GM21528 (cell line): ENCODE data around the gene AP5Z1.
A peak's percentile ranks its signal among the peaks of the same experiment; 100 is the strongest.
"Not testable (repeated sequence)": the region's sequence is repeated elsewhere in the genome, so short reads cannot be mapped to it uniquely, and the experiment has no call there.

Experiments
- ATAC-seq: cut with Tn5 transposase; IDR thresholded peaks from one replicate; pipeline ENCODE4 v1.9.1; 2021; ENCODE audit warnings: mild to moderate bottlenecking, moderate library complexity; ENCODE audit not compliant: unreplicated experiment, low FRiP score

Gene AP5Z1

GRCh38 chr7:4787541-4787940 lies 12.1 kb downstream of the AP5Z1 start:
- no peak for ATAC-seq

- ATAC-seq, result no peak
Measured at GRCh38 chr7:4787947-4788626, 12.7 kb downstream of the AP5Z1 start.

GRCh38 chr7:4788627-4789189 lies 13.3 kb downstream of the AP5Z1 start:
- no peak for ATAC-seq

GRCh38 chr7:4789194-4790077 lies 14.0 kb downstream of the AP5Z1 start:
- no peak for ATAC-seq

GRCh38 chr7:4790078-4790465 lies 14.6 kb downstream of the AP5Z1 start:
- no peak for ATAC-seq

- ATAC-seq, result no peak
Measured at GRCh38 chr7:4790516-4790991, 15.1 kb downstream of the AP5Z1 start.

GRCh38 chr7:4791101-4791737 lies 15.8 kb downstream of the AP5Z1 start:
- ATAC-seq, result no peak

GRCh38 chr7:4791738-4792536 lies 16.5 kb downstream of the AP5Z1 start:
- ATAC-seq, result no peak

GRCh38 chr7:4792537-4793126 lies 17.2 kb downstream of the AP5Z1 start:
- no peak for ATAC-seq

GRCh38 chr7:4793385-4793993 lies 18.1 kb downstream of the AP5Z1 start:
- not testable (repeated sequence) for ATAC-seq

- not testable (repeated sequence) for ATAC-seq
Measured at GRCh38 chr7:4794171-4794570, 18.7 kb downstream of the AP5Z1 start.

GRCh38 chr7:4794591-4795350 lies 19.3 kb downstream of the AP5Z1 start:
- no peak for ATAC-seq

GRCh38 chr7:4796453-4796852 lies 21.0 kb downstream of the AP5Z1 start:
- no peak for ATAC-seq

- ATAC-seq, result peak; percentile 63
Measured at GRCh38 chr7:4797858-4798705, 22.7 kb downstream of the AP5Z1 start.

- no peak for ATAC-seq
Measured at GRCh38 chr7:4798706-4799235, 23.3 kb downstream of the AP5Z1 start.

GRCh38 chr7:4799508-4800268 lies 24.3 kb downstream of the AP5Z1 start:
- ATAC-seq, result no peak

GRCh38 chr7:4800487-4800886 lies 25.1 kb downstream of the AP5Z1 start:
- ATAC-seq, result no peak
